HUES48 (cell line): ENCODE measurements around the gene PDHX.

Experiments
- H3K27ac ChIP-seq: one replicate; pipeline ENCODE4 v1.7.0; 2013; ENCODE audit warnings: low read depth, low read length, inconsistent platforms
- H3K27me3 ChIP-seq: 2 replicates; pipeline ENCODE4 v1.6.1; 2013; ENCODE audit warnings: mild to moderate bottlenecking, low read length; ENCODE audit not compliant: control insufficient read depth, insufficient read depth
- H3K36me3 ChIP-seq: 2 replicates; pipeline ENCODE4 v1.6.1; 2013; ENCODE audit warnings: low read length; ENCODE audit not compliant: control insufficient read depth, insufficient read depth
- H3K4me1 ChIP-seq: 2 replicates; pipeline ENCODE4 v1.6.1; 2013; ENCODE audit warnings: mild to moderate bottlenecking, low read length; ENCODE audit not compliant: control insufficient read depth, insufficient read depth
- H3K4me3 ChIP-seq: 2 replicates; pipeline ENCODE4 v1.5.1; 2013; ENCODE audit warnings: mild to moderate bottlenecking, low read depth, low read length
- H3K9ac ChIP-seq: 2 replicates; pipeline ENCODE4 v1.6.1; 2013; ENCODE audit warnings: mild to moderate bottlenecking, low read depth, low read length, moderate library complexity
- H3K9me3 ChIP-seq: 2 replicates; pipeline ENCODE4 v1.6.1; 2013; ENCODE audit warnings: low read length; ENCODE audit not compliant: control insufficient read depth, insufficient read depth

The PDHX gene

DNA sequence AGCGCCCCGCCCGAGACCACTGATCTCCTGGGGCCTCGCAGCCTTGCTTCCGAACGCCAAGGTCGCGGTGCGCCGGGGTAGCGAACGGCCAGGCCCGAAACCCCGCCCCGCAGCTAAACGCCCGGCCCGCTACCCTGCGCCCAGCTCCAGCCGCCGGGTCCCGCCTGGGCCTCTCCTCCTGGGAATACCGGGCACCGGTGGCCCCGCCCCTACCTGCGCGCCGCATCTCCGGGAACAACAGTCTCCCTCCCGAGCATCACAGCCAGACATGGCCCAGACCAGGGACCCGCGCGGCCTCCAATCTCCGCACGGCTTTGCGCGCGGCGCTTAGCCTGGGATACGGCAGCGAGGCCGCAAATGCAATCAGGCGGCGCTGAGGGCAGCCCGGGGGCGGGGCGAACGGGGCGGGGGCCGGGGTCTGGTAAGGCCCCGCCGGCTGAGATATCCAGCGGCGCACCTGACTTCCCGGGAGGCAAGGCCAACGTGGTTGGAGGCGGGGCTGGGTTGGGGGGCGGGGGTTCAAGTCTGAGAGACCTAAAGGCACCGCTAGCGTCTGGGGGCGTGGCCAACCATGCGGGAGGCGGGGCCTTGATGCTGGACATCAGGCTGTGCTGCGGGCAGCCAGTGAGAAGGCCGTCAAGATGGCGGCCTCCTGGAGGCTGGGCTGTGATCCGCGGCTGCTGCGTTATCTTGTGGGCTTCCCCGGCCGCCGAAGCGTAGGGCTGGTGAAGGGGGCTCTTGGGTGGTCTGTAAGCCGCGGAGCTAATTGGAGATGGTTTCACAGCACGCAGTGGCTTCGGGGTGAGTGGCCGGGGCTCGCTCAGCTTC, at the start of gene PDHX, which contains the start of gene APIP:
Gene PDHX (plus strand): TSS at position 604 of the 828 bp plus-strand sequence. CDS start 38 bp downstream, at position 642.
Gene APIP (minus strand): TSS at position 365 of the 828 bp plus-strand sequence. CDS start 95 bp downstream, at position 270.
- H3K27me3 ChIP-seq, result no peaks in the 10 kb centered on the region
- peak within 1 kb of the TSS; percentile 100 for H3K4me3 ChIP-seq
- H3K27ac ChIP-seq, result peak within 1 kb of the TSS; percentile 99
- H3K4me1 ChIP-seq, result peaks cover 14% of the 10 kb centered on the region
- H3K36me3 ChIP-seq, result peaks cover 16% of the 10 kb centered on the region
- peak within 1 kb of the TSS; percentile 96 for H3K9ac ChIP-seq
- no peaks in the 10 kb centered on the region for H3K9me3 ChIP-seq

DNA sequence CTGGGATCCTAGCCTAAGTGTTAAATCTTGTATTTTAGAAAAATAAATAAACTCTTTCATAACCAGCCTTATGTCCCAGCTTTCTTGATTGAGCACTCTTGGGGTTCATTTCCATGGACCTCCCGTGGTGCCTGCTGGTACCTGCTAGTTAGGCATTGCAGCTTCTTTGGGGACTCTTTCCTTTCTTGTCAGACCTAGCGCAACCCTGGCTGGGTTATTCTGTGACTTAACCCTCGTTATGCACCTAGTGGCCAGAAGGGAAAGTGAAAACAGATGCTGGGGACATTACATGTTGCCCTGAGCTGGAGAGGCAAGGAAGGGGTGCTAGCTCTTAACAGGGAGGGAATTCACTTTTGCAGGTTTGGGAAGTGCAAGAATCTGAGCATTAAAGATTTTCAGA, 47.0 kb upstream of the PDHX start:
- H3K4me3 ChIP-seq, result no peak overlapping the region
- H3K36me3 ChIP-seq, result no peaks in the 10 kb centered on the region
- no peaks in the 10 kb centered on the region for H3K27me3 ChIP-seq
- no peaks in the 10 kb centered on the region for H3K4me1 ChIP-seq
- no peak overlapping the region for H3K27ac ChIP-seq
- no peaks in the 10 kb centered on the region for H3K9me3 ChIP-seq
- H3K9ac ChIP-seq, result no peak overlapping the region

DNA sequence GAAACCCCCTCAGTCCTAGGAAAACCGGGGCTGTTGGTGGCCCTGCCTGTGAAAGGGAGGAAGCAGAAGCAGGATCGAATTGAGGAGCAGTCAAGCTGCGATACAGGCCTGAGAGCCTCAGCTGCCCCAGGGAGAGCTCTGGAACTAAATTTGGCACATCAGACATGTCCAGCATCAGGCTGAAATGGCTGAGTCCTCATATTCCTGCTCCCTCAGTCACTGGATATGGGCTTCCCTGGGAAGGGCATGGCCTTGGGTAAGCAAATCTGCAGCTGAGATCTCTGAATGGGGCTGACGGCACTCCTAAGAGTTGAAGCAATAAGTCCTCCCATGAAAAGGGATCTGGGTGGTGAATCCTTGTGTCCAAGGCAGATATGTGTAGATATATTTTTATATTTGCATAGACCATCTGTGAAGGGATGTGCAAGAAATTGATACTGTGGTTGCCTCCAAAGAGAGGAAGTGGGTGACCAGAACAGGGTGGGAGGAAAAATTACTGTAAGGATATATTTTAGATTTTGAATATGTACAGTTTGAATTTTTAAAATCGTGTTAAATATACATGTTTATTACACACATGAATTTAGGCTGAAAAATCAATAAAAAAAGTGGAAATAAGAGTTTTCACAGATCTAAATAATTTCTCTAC, 45.7 kb upstream of the PDHX start:
- Histone ChIP-seq H3K27me3 (no peaks in the 10 kb centered on the region), H3K36me3 (no peaks in the 10 kb centered on the region), H3K9ac (no peak overlapping the region), H3K9me3 (no peaks in the 10 kb centered on the region; the same call in 1 of the 2 replicates), H3K27ac (no peak overlapping the region), H3K4me1 (no peaks in the 10 kb centered on the region), H3K4me3 (no peak overlapping the region)

DNA sequence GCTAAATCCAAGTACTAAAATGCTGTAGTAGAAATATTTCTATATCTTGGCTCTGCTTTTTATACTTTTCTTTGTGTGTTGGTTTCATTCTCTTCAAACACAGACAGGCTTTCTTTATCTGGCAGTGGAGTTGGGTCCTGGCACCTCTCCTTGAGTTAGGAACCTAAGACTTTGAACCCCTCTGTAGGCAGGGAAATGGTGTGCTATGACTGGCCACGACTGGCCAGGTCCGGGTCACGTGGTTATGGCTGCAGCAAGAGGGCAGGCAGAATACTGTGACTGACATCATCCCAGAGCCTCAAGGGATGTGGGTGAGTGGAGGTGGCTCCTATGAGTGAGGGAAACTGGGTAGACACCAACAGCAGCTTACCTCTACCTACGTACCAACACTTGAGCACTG, 42.2 kb upstream of the PDHX start:
- no peak overlapping the region for H3K9ac ChIP-seq
- no peaks in the 10 kb centered on the region for H3K4me1 ChIP-seq
- no peak overlapping the region for H3K4me3 ChIP-seq
- H3K27ac ChIP-seq, result no peak overlapping the region
- peaks cover 3% of the 10 kb centered on the region; the same call in 1 of the 2 replicates for H3K36me3 ChIP-seq
- no peaks in the 10 kb centered on the region; the same call in 1 of the 2 replicates for H3K9me3 ChIP-seq
- no peaks in the 10 kb centered on the region for H3K27me3 ChIP-seq

DNA sequence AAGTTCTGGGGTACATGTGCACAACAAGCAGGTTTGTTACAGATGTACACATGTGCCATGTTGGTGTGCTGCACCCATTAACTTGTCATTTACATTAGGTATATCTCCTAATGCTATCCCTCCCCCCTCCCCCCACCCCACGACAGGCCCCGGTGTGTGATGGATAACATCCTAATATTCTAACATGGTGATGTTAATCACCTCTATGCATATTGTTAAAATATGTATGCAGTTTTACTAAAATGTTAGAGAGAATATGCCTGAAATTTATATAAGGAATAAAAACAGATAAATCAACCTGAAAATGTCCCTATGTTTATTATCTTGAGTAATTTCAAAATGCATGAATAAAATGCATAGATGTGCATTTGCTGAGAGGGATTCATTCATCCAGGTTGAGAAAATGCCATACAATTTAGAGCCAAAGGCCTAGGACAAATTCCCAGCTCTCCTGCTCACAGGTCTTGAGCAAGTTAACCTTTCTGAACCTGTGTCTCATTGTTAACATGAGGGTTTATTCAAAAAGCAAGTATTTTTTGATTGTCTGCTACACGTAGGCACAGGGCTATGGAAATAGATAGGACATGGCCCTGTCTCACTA, 38.9 kb upstream of the PDHX start:
- H3K27ac ChIP-seq, result no peak overlapping the region
- no peak overlapping the region for H3K9ac ChIP-seq
- H3K9me3 ChIP-seq, result no peaks in the 10 kb centered on the region; the same call in 1 of the 2 replicates

DNA sequence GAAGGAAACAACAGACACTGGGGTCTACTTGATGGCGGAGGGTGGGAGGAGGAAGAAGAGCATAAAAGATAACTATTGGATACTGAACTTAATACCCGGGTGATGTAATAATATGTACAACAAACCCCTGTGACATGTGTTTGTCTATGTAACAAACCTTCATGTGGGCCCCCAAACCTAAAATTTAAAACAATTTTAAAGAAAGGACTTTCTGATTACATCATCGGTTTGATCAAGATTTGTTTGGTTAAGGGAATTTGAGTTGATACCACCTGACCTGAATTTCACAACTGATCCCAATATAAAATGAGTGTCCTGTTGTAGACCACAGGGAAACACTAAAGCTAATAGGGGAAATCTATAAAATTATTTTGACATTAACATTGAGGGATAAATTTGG, 34.5 kb upstream of the PDHX start:
- Histone ChIP-seq H3K9ac (no peak overlapping the region), H3K27me3 (no peaks in the 10 kb centered on the region), H3K27ac (no peak overlapping the region), H3K36me3 (peaks cover 14% of the 10 kb centered on the region), H3K4me1 (no peaks in the 10 kb centered on the region), H3K9me3 (no peaks in the 10 kb centered on the region), H3K4me3 (no peak overlapping the region)

More for the DNA sequence above, 38.9 kb upstream of the PDHX start:
- peaks cover 11% of the 10 kb centered on the region for H3K36me3 ChIP-seq
- H3K27me3 ChIP-seq, result no peaks in the 10 kb centered on the region
- H3K4me3 ChIP-seq, result no peak overlapping the region
- H3K4me1 ChIP-seq, result no peaks in the 10 kb centered on the region

DNA sequence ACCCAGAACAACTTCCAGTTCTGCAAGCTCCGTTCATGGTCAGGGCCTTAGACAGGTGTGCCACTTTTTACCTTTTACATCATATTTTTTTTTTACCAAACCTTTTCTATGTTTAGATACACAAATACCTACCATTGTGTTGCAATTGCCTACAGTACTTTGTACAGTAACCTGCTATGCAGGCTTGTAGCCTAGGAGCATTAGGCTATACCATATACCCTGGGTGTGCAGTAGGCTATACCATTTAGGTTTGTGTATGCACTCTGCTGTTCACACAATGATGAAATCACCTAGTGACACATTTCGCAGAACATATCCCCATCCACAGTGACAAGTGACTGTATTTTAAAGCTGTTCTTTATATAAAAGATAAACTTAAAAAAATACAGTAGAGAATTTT, 29.8 kb upstream of the PDHX start:
- Histone ChIP-seq H3K9me3 (no peaks in the 10 kb centered on the region), H3K27me3 (no peaks in the 10 kb centered on the region), H3K36me3 (peaks cover 15% of the 10 kb centered on the region), H3K4me3 (no peak overlapping the region), H3K27ac (no peak overlapping the region), H3K4me1 (no peaks in the 10 kb centered on the region), H3K9ac (no peak overlapping the region)

DNA sequence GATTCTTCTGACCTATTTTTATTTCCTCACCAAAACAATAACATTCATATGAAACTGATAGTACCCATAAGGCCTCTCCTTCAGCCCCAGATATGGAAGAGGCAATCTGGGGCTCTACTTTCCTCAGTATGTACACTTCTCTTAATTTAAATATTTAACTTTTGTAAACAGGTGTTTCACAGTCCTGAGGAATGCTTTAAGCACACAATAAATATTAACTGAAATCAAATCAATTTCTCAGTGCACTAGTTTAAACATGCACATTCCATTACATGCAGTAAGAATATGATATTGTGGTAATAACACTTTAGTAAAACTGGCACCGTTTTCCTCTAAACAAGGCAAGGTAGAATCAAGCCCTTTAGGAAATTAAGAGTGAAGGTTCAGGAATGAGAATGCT, 29.2 kb upstream of the PDHX start:
- Histone ChIP-seq H3K4me1 (no peaks in the 10 kb centered on the region), H3K4me3 (no peak overlapping the region), H3K27ac (no peak overlapping the region), H3K36me3 (peaks cover 10% of the 10 kb centered on the region), H3K9me3 (no peaks in the 10 kb centered on the region), H3K9ac (no peak overlapping the region), H3K27me3 (no peaks in the 10 kb centered on the region)

DNA sequence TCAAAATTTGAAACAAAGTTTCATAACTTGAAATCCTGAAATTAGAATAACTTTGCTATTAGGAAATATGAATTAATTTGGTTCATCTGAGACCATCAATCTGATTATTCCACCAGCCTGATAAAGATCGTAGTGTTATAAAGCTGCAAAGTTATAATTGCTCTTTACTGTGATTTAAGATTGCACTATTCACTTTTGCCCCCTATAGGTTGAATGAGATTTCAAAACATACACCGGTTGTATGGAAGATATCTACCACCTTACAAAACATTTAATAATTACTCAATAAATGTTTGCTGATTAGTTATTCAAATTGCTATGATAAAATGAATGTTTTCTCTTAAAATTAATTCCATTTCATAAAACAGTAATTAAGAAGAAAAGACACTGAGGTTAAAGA, 26.3 kb upstream of the PDHX start:
- Histone ChIP-seq H3K4me3 (no peak overlapping the region), H3K9ac (no peak overlapping the region), H3K4me1 (no peaks in the 10 kb centered on the region), H3K9me3 (no peaks in the 10 kb centered on the region), H3K27ac (no peak overlapping the region), H3K27me3 (no peaks in the 10 kb centered on the region), H3K36me3 (peaks cover 10% of the 10 kb centered on the region)

DNA sequence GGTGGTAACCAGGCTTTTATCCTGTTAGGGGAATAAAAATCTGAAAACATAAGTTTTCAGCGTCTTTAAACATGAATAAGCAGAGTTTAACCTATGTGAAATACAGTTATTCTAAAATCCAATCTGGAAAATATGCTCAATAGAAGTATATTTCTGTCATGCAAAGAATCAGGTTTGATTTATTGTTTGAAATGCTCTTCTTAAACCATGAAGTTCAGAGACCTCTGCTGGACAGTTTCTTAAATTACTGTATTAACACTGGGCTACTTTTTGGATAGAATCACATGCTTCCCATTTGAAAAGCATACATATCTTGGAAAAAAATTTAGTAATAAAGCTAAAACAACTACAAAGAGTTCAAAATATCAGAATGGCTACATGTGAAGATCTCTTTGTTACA, 25.6 kb upstream of the PDHX start:
- no peaks in the 10 kb centered on the region for H3K4me1 ChIP-seq
- H3K4me3 ChIP-seq, result no peak overlapping the region
- no peak overlapping the region for H3K9ac ChIP-seq
- no peak overlapping the region for H3K27ac ChIP-seq
- H3K9me3 ChIP-seq, result no peaks in the 10 kb centered on the region
- peaks cover 10% of the 10 kb centered on the region for H3K36me3 ChIP-seq
- no peaks in the 10 kb centered on the region for H3K27me3 ChIP-seq

DNA sequence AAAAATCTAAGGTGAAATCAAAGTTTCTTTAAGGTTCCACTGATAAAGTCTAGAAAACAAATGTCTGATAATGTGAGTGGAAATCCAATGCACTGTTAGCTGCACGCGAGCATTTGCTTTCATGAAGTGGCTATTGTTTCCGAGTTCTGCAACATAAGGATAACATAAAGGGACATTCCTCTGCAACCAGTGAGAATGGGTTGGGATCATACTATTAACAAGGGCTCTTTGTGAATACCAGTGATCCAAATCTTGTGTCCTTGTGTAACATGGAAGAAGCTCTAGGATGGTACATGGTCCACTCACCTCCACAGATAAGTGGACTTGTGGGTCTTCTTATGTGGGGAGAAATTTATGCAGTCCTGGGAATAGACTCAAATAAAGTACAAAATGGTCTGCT, 24.8 kb upstream of the PDHX start:
- Histone ChIP-seq H3K36me3 (peaks cover 9% of the 10 kb centered on the region), H3K27me3 (no peaks in the 10 kb centered on the region), H3K27ac (no peak overlapping the region), H3K4me1 (no peaks in the 10 kb centered on the region), H3K9me3 (0 out of 2 replicates have a peak, but pooled peaks cover 2% of the 10 kb centered on the region), H3K9ac (no peak overlapping the region), H3K4me3 (no peak overlapping the region)
